ENCODE results near the gene METTL13. TPM values are rescaled to one million over a fixed set of nuclear protein-coding genes. Genes with fewer than 3 reads are reported as not detected.
"Not testable (repeated sequence)": the region's sequence is repeated elsewhere in the genome, so short reads cannot be mapped to it uniquely, and the experiment has no call there.

METTL13 gene
- total RNA-seq, 2 experiments from 2014 or later: 28.3 to 35.4 TPM

DNA sequence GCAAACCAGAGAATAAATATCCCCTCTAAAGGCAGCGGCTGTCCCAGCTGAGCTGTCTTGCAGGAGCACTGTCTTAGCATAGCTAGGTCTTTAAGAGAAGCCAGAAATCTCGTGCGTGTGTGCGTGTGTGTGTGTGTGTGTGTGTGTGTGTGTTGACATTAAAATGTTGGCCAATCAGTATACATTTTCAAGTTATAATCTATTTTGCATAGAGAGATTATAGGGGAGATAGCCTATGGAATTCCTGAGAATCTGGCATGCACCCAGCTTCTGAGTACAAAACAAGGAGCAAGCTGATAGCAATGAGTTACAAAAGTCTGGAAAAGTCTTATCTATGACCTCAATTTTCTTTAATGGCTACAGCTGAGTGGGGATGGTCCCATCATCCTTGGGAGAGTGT, 17.7 kb downstream of the METTL13 start:
- intact Hi-C loops (cut with micrococcal nuclease; ENCODE audit: unreplicated experiment): no loop called here
- Histone ChIP-seq H4K20me1 (ENCODE audit: insufficient read depth, low read length) (no peaks in the 10 kb centered on the region), H3K9me3 (ENCODE audit: low read length) (no peaks in the 10 kb centered on the region), H2AFZ (ENCODE audit: low read length) (no peak overlapping the region), H3K36me3 (ENCODE audit: insufficient read depth, low read length) (peaks cover 43% of the 10 kb centered on the region), H3K4me3 (ENCODE audit: low read depth, low read length, poor library complexity, severe bottlenecking) (no peak overlapping the region), H3K27ac (ENCODE audit: low read depth, low read length, poor library complexity, severe bottlenecking) (no peak overlapping the region), H3K4me1 (ENCODE audit: insufficient read depth, low read length, poor library complexity, severe bottlenecking) (no peaks in the 10 kb centered on the region), H3K9me2 (ENCODE audit: insufficient read depth, low read length) (no peaks in the 10 kb centered on the region), H3K79me2 (ENCODE audit: insufficient read depth, low read depth, low read length) (no peaks in the 10 kb centered on the region), H3K4me2 (ENCODE audit: low read length) (no peak overlapping the region)
- TF ChIP-seq, protein P1, sequence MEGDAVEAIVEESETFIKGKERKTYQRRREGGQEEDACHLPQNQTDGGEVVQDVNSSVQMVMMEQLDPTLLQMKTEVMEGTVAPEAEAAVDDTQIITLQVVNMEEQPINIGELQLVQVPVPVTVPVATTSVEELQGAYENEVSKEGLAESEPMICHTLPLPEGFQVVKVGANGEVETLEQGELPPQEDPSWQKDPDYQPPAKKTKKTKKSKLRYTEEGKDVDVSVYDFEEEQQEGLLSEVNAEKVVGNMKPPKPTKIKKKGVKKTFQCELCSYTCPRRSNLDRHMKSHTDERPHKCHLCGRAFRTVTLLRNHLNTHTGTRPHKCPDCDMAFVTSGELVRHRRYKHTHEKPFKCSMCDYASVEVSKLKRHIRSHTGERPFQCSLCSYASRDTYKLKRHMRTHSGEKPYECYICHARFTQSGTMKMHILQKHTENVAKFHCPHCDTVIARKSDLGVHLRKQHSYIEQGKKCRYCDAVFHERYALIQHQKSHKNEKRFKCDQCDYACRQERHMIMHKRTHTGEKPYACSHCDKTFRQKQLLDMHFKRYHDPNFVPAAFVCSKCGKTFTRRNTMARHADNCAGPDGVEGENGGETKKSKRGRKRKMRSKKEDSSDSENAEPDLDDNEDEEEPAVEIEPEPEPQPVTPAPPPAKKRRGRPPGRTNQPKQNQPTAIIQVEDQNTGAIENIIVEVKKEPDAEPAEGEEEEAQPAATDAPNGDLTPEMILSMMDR (conservative IDR thresholded peaks at IDR 0.05; ENCODE audit: low read length): no peak
- no peak for TF ChIP-seq EZH2phosphoT487 (IDR thresholded peaks at IDR 0.05; ENCODE audit: borderline replicate concordance, low read depth, low read length)
- ChIA-PET CTCF (ENCODE audit: unreplicated experiment) (no interaction called here), POLR2A (interaction anchor here (0.6 to 0.8 kb wide), 2 partner anchors 19 to 340 kb away, joined by 3 to 6 read pairs; no protein-coding TSS in a partner anchor)
- BruUV-seq (replicated peaks): no TSS peak
- no peak for DNase-seq (ENCODE audit: low spot score)

- H4K20me1 ChIP-seq (ENCODE audit: insufficient read depth, low read length); H3K4me1 ChIP-seq (ENCODE audit: insufficient read depth, low read length, poor library complexity, severe bottlenecking); DNase-seq (ENCODE audit: low spot score); intact Hi-C loops (cut with micrococcal nuclease; ENCODE audit: unreplicated experiment); H3K9me3 ChIP-seq (ENCODE audit: low read length); BruUV-seq (replicated peaks); CTCF ChIA-PET (ENCODE audit: unreplicated experiment); H3K9me2 ChIP-seq (ENCODE audit: insufficient read depth, low read length); H3K27ac ChIP-seq (ENCODE audit: low read depth, low read length, poor library complexity, severe bottlenecking); H3K4me2 ChIP-seq (ENCODE audit: low read length); H3K4me3 ChIP-seq (ENCODE audit: low read depth, low read length, poor library complexity, severe bottlenecking); H3K79me2 ChIP-seq (ENCODE audit: insufficient read depth, low read depth, low read length); H2AFZ ChIP-seq (ENCODE audit: low read length): not testable (repeated sequence)
- H3K36me3 ChIP-seq (ENCODE audit: insufficient read depth, low read length): peaks cover 38% of the 10 kb centered on the region
- POLR2A ChIA-PET: interaction anchor here (0.6 to 1.4 kb wide), 3 partner anchors 10 to 23 kb away, joined by 3 to 5 read pairs (median 3); no protein-coding TSS in a partner anchor
Measured at GRCh38 chr1:171799698-171800097, 18.2 kb downstream of the METTL13 start.

DNA sequence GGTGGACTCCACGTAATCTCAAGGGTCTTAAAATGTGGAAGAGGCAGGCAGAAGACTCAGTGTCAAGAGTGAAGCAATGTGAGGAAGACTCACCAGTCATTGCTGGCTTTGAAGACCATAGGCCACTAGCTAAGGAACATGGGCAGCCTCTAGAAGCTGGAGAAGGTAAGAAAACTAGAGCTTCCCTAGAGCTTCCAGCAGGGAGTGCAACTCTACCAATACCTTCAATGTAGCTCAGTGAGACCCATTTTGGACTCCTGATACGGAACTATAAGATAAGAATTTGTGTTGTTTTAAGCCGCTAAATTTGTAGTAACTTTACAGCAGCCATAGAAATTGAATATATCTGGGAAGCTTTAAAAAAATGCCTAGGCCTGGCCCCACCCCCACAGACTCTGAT, 18.9 kb downstream of the METTL13 start:
- CTCF ChIA-PET (ENCODE audit: unreplicated experiment): interaction anchor here (2.5 kb wide), 1 partner anchor 186 kb away, joined by 12 read pairs; no protein-coding TSS in a partner anchor

More for the DNA sequence above, 18.9 kb downstream of the METTL13 start:
- BruUV-seq (replicated peaks): no TSS peak
- Histone ChIP-seq H3K27ac (ENCODE audit: low read depth, low read length, poor library complexity, severe bottlenecking) (no peak overlapping the region), H3K4me3 (ENCODE audit: low read depth, low read length, poor library complexity, severe bottlenecking) (no peak overlapping the region), H3K9me3 (ENCODE audit: low read length) (no peaks in the 10 kb centered on the region), H3K9me2 (ENCODE audit: insufficient read depth, low read length) (no peaks in the 10 kb centered on the region), H2AFZ (ENCODE audit: low read length) (no peak overlapping the region), H3K79me2 (ENCODE audit: insufficient read depth, low read depth, low read length) (no peaks in the 10 kb centered on the region), H3K36me3 (ENCODE audit: insufficient read depth, low read length) (peaks cover 32% of the 10 kb centered on the region), H3K4me2 (ENCODE audit: low read length) (no peak overlapping the region), H3K4me1 (ENCODE audit: insufficient read depth, low read length, poor library complexity, severe bottlenecking) (no peaks in the 10 kb centered on the region), H4K20me1 (ENCODE audit: insufficient read depth, low read length) (no peaks in the 10 kb centered on the region)
- no peak for DNase-seq (ENCODE audit: low spot score)
- intact Hi-C loops (cut with micrococcal nuclease; ENCODE audit: unreplicated experiment): no loop called here
- no peak for TF ChIP-seq EZH2phosphoT487 (IDR thresholded peaks at IDR 0.05; ENCODE audit: borderline replicate concordance, low read depth, low read length)
- TF ChIP-seq, protein P1 (conservative IDR thresholded peaks at IDR 0.05; ENCODE audit: low read length): no peak
- POLR2A ChIA-PET: interaction anchor here (0.5 to 2.1 kb wide), 6 partner anchors 9 to 66 kb away, joined by 3 to 7 read pairs (median 3); no protein-coding TSS in a partner anchor

Data from OCI-LY7 (cell line).